BLaER1 treated with 17β-estradiol and CSF1 and Interleukin-3, amounts not matched to agents 10 nM and 100 nM (cell line): ENCODE data around the gene CIBAR2.

Experiments used
- H3K27ac ChIP-seq, 11 experiments: shearing (Covaris generic); formaldehyde crosslinking; 2 replicates each; pipeline ENCODE4 v1.8.1; 2022
- H3K27me3 ChIP-seq, 11 experiments: shearing (Covaris generic); formaldehyde crosslinking; 2 replicates each; pipeline ENCODE4 v1.8.1; 2022
- H3K36me3 ChIP-seq, 11 experiments: shearing (Covaris generic); formaldehyde crosslinking; 2 replicates each; pipeline ENCODE4 v1.8.1; 2022
- H3K4me1 ChIP-seq, 10 experiments: shearing (Covaris generic); formaldehyde crosslinking; 2 replicates each; pipeline ENCODE4 v1.8.1; 2022
- H3K4me2 ChIP-seq, 11 experiments: shearing (Covaris generic); formaldehyde crosslinking; 2 replicates each; pipeline ENCODE4 v1.8.1; 2022
- H3K4me3 ChIP-seq, 10 experiments: shearing (Covaris generic); formaldehyde crosslinking; 2 replicates each; pipeline ENCODE4 v1.8.1; 2022
- H3K9ac ChIP-seq, 11 experiments: shearing (Covaris generic); formaldehyde crosslinking; 2 replicates each; pipeline ENCODE4 v1.8.1; 2022
- H3K9me3 ChIP-seq, 11 experiments: shearing (Covaris generic); formaldehyde crosslinking; replicated peaks in 1 of 11; 2 replicates each; pipeline ENCODE4 v1.8.1; 2022
- H4K20me1 ChIP-seq, 11 experiments: shearing (Covaris generic); formaldehyde crosslinking; 2 replicates each; pipeline ENCODE4 v1.8.1; 2022
- Cebpa-rat ChIP-seq, 11 experiments: shearing (Covaris generic); IDR thresholded peaks; 2 replicates each; pipeline ENCODE4 v1.8.1; 2022

Gene CIBAR2

DNA sequence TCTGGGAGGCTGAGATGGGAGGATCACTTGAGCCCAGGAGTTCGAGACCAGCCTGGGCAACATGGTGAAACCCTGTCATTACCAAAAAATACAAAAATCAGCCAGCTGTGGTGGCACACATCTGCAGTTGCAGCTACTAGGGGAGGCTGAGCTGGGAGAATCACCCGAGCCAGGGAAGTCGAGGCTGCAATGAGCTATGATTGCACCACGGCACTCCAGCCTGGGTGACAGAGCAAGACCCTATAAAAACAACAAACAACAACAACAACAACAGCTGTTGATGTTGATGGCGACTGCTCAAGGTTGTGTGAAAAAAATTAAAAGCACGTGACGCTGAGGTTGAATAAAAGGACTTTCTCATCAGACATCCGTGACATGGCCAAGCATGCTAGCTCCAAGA is 40.8 kb upstream of the CIBAR2 start:
- no peak overlapping the region for H3K9ac ChIP-seq
- no peak overlapping the region for H3K4me3 ChIP-seq

GRCh38 chr16:85152414-85153030 is 40.2 kb upstream of the CIBAR2 start:
- Histone ChIP-seq H3K4me1 (peaks cover 3 to 19% (median 13%) of the 10 kb centered on the region in 10 experiments), H3K9me3 (no peaks in the 10 kb centered on the region), H3K27me3 (no peaks in the 10 kb centered on the region), H3K4me2 (peak overlapping the region in 5 of 11 experiments; percentile 15 to 42 (median 28); a peak in 7 of 22 replicates), H3K27ac (no peak overlapping the region), H4K20me1 (no peaks in the 10 kb centered on the region), H3K4me3 (no peak overlapping the region), H3K36me3 (no peaks in the 10 kb centered on the region), H3K9ac (no peak overlapping the region)
- TF ChIP-seq Cebpa-rat (IDR thresholded peaks at IDR 0.05) = no peak

More for the DNA sequence above, 40.8 kb upstream of the CIBAR2 start:
- no peaks in the 10 kb centered on the region for H4K20me1 ChIP-seq
- H3K27me3 ChIP-seq = no peaks in the 10 kb centered on the region
- H3K4me2 ChIP-seq = no peak overlapping the region
- no peaks in the 10 kb centered on the region for H3K36me3 ChIP-seq
- no peak overlapping the region for H3K27ac ChIP-seq
- H3K4me1 ChIP-seq = peaks cover 8 to 24% (median 18%) of the 10 kb centered on the region in 10 experiments
- no peaks in the 10 kb centered on the region for H3K9me3 ChIP-seq
- no peak for TF ChIP-seq Cebpa-rat (IDR thresholded peaks at IDR 0.05)

DNA sequence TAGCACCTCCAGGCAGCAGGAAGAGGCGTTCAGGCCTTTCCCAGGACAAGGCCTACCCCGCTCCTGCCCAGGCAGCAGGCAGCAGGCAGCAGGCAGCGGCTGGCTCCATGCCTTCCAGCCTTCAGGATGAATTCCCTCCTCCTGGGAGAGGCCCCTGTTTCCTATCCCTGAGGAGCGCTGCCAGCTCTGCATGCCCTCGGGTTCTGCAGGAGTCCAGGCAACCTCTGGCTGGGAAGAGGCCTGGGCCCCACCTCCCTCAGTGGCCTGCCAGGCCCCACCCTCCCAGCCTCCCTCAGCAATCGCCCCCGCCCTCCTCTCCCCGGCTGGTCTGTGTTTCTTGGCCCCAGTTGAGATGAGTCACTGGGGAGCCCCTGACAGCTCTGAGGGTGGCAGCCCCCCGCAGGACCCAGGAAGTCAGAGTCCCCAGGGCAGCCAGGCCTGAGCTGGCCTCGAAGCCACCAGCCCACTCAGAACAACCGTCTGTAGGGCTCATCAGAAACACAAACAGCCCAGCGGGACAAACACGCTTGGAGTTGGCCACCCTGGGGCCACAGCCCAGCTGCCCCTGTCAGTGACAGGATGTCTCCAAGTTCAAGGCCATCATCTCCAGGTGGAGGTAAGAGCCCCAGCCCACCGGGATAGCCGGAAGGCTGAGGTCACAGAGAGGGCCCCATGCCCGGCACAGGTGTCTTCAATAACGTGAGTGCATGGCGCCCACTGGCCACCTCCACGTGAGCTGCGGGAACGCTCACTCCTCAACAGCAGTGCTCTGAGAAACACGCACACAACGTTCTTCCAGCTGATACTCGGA is 39.5 kb upstream of the CIBAR2 start:
- Histone ChIP-seq H3K4me2 (peak overlapping the region in 10 of 11 experiments; percentile 5 to 51 (median 28); a peak in 11 of 22 replicates), H3K27me3 (no peaks in the 10 kb centered on the region), H3K36me3 (no peaks in the 10 kb centered on the region), H3K9ac (peak overlapping the region in 4 of 11 experiments; percentile 20 to 54 (median 38); a peak in 3 of 22 replicates), H3K27ac (no peak overlapping the region), H3K4me1 (peaks cover 0 to 16% (median 10%) of the 10 kb centered on the region in 10 experiments; a peak in 17 of 20 replicates), H4K20me1 (no peaks in the 10 kb centered on the region), H3K4me3 (no peak overlapping the region), H3K9me3 (no peaks in the 10 kb centered on the region)
- no peak for TF ChIP-seq Cebpa-rat (IDR thresholded peaks at IDR 0.05)

- no peak for TF ChIP-seq Cebpa-rat (IDR thresholded peaks at IDR 0.05)
- peak overlapping the region in 4 of 11 experiments; percentile 20 to 54 (median 38); a peak in 2 of 22 replicates for H3K9ac ChIP-seq
- peaks cover 0 to 16% (median 10%) of the 10 kb centered on the region in 10 experiments; a peak in 17 of 20 replicates for H3K4me1 ChIP-seq
- H3K36me3 ChIP-seq = no peaks in the 10 kb centered on the region
- H3K4me2 ChIP-seq = peak overlapping the region in 6 of 11 experiments; percentile 11 to 51 (median 37); a peak in 7 of 22 replicates
- H3K9me3 ChIP-seq = no peaks in the 10 kb centered on the region
- H3K27ac ChIP-seq = no peak overlapping the region
- H3K27me3 ChIP-seq = no peaks in the 10 kb centered on the region
- no peak overlapping the region for H3K4me3 ChIP-seq
- H4K20me1 ChIP-seq = no peaks in the 10 kb centered on the region
These were observed 38.9 kb upstream of the CIBAR2 start for GRCh38 chr16:85151079-85151602.

DNA sequence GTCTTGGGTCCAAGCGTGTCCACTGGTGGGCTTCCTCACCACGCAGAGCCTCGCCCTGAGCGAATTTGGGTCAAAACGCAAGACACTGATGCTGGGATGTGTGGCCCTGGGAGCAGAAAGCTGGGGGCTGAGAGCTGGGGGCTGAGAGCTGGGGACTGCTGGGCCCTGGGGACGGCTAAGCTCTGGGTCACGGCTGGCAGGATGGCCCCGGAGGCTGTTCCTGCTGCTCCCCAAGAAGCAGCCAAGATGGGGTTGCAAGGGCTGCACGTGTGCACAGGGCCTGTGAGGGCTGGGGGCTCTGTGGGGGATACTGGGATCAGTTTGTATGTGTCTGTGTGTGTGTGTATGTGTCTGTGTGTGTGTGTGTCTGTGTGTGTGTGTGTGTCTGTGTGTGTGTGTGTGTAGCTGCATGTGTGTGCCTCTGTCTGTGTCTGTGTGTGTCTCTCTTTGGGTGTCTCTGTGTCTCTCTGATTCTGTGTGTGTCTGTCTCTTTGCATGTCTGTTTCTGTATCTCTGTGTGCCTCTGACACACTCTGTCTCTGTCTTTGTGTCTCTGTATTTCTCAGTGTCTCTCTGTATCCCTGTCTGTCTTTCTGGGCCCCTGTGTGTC is 38.2 kb upstream of the CIBAR2 start:
- peaks cover 0 to 16% (median 10%) of the 10 kb centered on the region in 10 experiments; a peak in 17 of 20 replicates for H3K4me1 ChIP-seq

DNA sequence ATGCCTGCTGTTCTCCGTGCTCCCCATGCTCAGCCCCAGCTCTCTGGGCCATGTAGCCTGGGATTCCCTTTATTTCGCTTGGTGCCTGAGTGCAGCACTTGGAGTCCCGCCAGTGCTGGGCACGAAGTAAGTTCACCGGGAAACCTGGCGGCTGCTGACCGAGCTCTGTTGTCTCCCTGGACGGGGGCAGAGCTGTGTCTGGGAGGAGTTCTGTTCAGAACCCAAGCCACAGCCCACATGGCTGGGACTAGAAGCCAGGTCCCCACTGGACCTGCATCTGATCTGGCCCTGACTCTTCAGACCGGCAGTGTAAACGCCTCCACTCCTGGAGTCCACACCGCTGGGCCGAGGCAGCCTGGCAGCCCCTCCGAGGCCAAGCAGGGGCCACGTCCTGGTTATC is 37.5 kb upstream of the CIBAR2 start:
- Histone ChIP-seq H3K27me3 (no peaks in the 10 kb centered on the region; a peak in 1 of 22 replicates), H3K4me3 (no peak overlapping the region), H3K9ac (no peak overlapping the region), H4K20me1 (no peaks in the 10 kb centered on the region), H3K27ac (no peak overlapping the region), H3K36me3 (no peaks in the 10 kb centered on the region), H3K4me2 (no peak overlapping the region), H3K4me1 (peaks cover 0 to 16% (median 10%) of the 10 kb centered on the region in 10 experiments; a peak in 17 of 20 replicates), H3K9me3 (no peaks in the 10 kb centered on the region)
- no peak for TF ChIP-seq Cebpa-rat (IDR thresholded peaks at IDR 0.05)

More for the DNA sequence above, 38.2 kb upstream of the CIBAR2 start:
- Histone ChIP-seq H3K27ac (no peak overlapping the region), H3K9me3 (no peaks in the 10 kb centered on the region), H3K4me3 (no peak overlapping the region), H3K36me3 (no peaks in the 10 kb centered on the region), H3K9ac (no peak overlapping the region), H3K4me2 (no peak overlapping the region), H3K27me3 (no peaks in the 10 kb centered on the region; a peak in 1 of 22 replicates), H4K20me1 (no peaks in the 10 kb centered on the region)
- no peak for TF ChIP-seq Cebpa-rat (IDR thresholded peaks at IDR 0.05)

DNA sequence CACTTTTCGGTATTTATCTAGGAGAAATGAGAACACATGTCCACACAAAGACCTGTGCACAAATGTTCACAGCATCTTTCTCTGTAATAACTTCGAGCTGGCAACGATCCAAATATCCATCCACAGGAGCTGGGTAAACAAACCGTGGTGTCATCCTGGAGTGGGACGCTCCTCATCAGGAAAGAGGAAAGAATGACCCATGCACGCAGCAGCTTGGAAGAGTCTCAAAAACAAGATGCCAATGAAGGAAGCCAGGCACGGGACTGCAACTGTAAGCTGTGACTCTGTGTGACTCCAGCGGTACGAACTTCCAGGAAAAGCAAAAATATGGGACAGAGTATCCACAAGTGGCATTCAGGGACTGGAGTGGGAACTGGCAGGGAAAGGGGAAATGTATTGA is 36.7 kb upstream of the CIBAR2 start:
- H3K9me3 ChIP-seq = no peaks in the 10 kb centered on the region
- peaks cover 0 to 16% (median 10%) of the 10 kb centered on the region in 10 experiments; a peak in 17 of 20 replicates for H3K4me1 ChIP-seq
- no peak overlapping the region for H3K4me3 ChIP-seq
- H3K9ac ChIP-seq = no peak overlapping the region
- H3K27ac ChIP-seq = no peak overlapping the region
- H4K20me1 ChIP-seq = no peaks in the 10 kb centered on the region
- no peaks in the 10 kb centered on the region; a peak in 1 of 22 replicates for H3K27me3 ChIP-seq
- H3K4me2 ChIP-seq = no peak overlapping the region
- no peak for TF ChIP-seq Cebpa-rat (IDR thresholded peaks at IDR 0.05)
- no peaks in the 10 kb centered on the region for H3K36me3 ChIP-seq

DNA sequence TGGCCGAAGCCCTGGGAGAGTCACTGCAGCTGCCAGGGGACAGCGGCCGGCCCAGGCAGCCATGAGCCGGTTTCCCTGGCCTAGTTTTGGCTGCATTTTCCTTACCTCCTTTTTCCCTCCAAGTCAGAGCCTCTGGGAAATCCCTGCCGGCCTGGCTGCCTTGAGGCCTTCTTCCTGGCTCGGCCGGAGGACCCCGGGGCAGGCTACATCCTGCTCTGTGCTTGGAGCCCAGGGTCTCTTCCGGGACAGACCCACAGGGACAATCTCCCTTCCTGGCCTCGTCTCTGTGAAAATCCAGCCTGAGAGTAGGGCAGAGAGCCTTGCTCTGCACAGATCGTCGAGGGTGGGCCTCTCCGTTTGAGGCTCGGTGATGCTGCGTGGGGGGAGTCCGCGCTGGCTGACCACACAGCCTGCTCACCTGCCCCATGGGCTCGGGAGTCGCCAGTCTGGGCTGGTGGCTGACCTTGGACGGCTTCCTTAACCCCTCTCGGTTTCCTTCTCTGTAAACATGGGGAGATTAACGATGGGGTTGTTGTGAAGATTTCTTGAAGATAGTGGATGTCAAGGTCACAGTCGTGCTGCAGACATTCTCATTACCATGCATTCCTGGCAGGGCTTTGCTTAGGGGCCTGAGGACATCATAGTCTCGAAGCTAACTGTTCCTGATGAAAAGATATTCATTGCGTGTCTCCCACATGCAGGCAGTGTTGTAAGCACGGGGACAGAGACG is 34.8 kb upstream of the CIBAR2 start:
- no peak overlapping the region for H3K4me2 ChIP-seq
- peaks cover 0 to 4% (median 0%) of the 10 kb centered on the region in 11 experiments; a peak in 2 of 22 replicates for H3K27me3 ChIP-seq
- no peak overlapping the region for H3K4me3 ChIP-seq
- no peak overlapping the region for H3K9ac ChIP-seq
- no peaks in the 10 kb centered on the region for H3K9me3 ChIP-seq
- peaks cover 0 to 11% (median 8%) of the 10 kb centered on the region in 10 experiments; a peak in 17 of 20 replicates for H3K4me1 ChIP-seq
- H3K36me3 ChIP-seq = no peaks in the 10 kb centered on the region
- H4K20me1 ChIP-seq = no peaks in the 10 kb centered on the region
- TF ChIP-seq Cebpa-rat (IDR thresholded peaks at IDR 0.05) = no peak
- no peak overlapping the region for H3K27ac ChIP-seq
